ENCODE measurements around the gene IL36B.

The IL36B gene

DNA sequence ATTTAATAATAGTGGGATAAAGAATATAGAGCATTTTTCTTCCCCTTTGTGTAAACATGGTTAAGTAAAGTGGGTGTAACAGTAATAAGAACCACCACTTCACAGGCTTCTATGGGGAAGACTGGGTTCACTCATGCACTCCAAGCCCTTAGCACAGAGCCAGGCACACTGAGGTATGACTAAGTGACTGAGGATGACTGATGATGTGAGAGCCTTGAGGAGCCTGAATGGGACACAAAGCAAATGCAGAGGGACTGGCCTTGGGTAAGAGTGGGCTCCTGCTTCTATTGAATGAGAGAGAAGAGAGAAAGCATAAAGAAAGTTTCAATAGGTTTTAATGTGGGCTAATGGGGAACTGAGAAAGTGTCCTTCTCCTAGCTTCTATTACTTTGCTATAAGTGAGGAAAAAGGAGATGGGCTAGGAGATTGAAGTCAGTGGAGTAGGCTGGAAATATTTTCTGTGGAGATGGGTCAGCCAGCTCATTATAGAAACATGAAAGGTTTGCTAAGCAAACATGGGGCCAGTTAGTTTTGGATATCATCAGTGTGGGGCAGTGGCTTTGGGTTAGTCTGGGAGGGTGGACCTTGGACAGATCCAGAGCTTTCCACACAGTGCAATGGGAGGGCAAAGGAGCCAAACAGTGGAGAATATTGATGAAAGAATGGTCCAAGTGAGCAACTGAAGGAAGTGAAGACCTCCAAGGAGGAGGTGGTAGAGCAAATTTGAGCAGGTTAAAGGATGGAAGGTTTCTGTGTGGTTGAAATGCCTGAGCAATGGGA is 35.7 kb upstream of the IL36B start:
- no peaks in the 10 kb centered on the region for H3K36me3 ChIP-seq (ENCODE audit: control insufficient read depth, insufficient read depth, low read length)
- H3K4me1 ChIP-seq (ENCODE audit: control insufficient read depth, insufficient read depth, low read length) = no peaks in the 10 kb centered on the region
- no peak overlapping the region for H3K4me3 ChIP-seq (ENCODE audit: insufficient read depth, low read depth, low read length)
- no peak overlapping the region for H3K27ac ChIP-seq (ENCODE audit: insufficient read depth, low read depth, low read length, poor library complexity, severe bottlenecking)
- H3K9me3 ChIP-seq (ENCODE audit: control insufficient read depth, low read length) = no peaks in the 10 kb centered on the region
- peaks cover 3% of the 10 kb centered on the region for H3K27me3 ChIP-seq (ENCODE audit: control insufficient read depth, insufficient read depth, low read length, poor library complexity, severe bottlenecking)

GRCh38 chr2:113085542-113085941 is 32.9 kb upstream of the IL36B start:
- Histone ChIP-seq H3K4me3 (ENCODE audit: insufficient read depth, low read depth, low read length) (no peak overlapping the region), H3K9me3 (ENCODE audit: control insufficient read depth, low read length) (no peaks in the 10 kb centered on the region), H3K27ac (ENCODE audit: insufficient read depth, low read depth, low read length, poor library complexity, severe bottlenecking) (no peak overlapping the region), H3K27me3 (ENCODE audit: control insufficient read depth, insufficient read depth, low read length, poor library complexity, severe bottlenecking) (no peaks in the 10 kb centered on the region), H3K4me1 (ENCODE audit: control insufficient read depth, insufficient read depth, low read length) (no peaks in the 10 kb centered on the region), H3K36me3 (ENCODE audit: control insufficient read depth, insufficient read depth, low read length) (no peaks in the 10 kb centered on the region)
- 87 to 95% methylated on average over 2 of the region's 2 CpGs for WGBS, 2 experiments

DNA sequence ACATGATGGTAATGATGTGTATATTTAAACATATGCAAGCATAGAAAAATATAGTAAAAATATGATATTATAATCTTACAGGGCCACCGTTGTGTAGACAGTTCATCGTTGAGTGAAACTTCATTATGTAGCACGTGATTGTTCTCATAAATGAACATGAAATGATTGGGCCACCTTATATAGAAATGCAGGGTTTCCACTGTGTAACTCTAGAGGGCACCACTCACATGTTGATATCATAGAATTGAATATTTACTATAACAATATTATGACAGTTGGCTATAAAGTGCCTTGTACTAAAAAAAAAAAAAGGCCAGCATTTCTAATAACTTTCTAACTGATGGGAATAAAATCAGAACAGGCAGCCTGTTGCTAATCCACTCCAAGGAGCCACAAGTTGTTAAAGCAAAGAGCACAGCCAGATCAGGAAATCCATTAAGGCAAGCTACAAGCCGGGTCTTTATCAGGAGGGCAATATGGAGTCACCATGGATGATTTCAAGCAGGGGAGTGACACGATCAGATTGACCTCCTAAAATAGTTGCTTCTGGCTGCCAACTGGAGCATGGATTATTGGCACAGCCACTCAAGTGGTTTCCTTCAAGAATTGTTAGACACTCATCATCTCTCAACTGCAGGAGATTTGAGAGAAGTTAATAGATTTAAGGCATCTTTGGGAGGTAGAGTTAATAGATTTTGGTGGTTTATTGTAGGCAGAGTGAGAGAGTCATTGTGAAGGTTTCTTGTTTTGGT is 31.8 kb upstream of the IL36B start:
- Histone ChIP-seq H3K27me3 (ENCODE audit: control insufficient read depth, insufficient read depth, low read length, poor library complexity, severe bottlenecking) (no peaks in the 10 kb centered on the region), H3K4me3 (ENCODE audit: insufficient read depth, low read depth, low read length) (no peak overlapping the region), H3K27ac (ENCODE audit: insufficient read depth, low read depth, low read length, poor library complexity, severe bottlenecking) (no peak overlapping the region), H3K4me1 (ENCODE audit: control insufficient read depth, insufficient read depth, low read length) (no peaks in the 10 kb centered on the region), H3K36me3 (ENCODE audit: control insufficient read depth, insufficient read depth, low read length) (no peaks in the 10 kb centered on the region), H3K9me3 (ENCODE audit: control insufficient read depth, low read length) (no peaks in the 10 kb centered on the region)
- 73 to 80% methylated on average over 5 of the region's 5 CpGs for WGBS, 2 experiments

DNA sequence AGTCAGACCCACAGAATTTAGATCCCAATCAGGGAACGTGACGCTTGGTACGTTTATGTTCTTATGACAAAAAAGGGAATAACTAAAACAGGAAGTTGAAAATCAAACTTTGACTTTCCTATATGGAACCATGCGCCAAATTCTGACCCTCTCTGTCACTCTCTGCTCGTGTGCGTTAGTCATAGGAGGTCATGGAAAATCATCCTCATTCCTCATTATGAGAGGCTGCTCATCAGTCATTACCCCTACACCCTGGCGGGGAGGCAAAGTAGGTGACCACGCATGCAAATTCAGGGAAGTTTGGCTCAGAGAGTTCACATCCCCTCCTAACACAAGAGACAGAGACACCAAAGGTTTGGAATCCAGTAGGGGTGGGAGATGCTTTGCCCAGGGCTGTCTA is 30.6 kb upstream of the IL36B start:
- Histone ChIP-seq H3K9me3 (ENCODE audit: control insufficient read depth, low read length) (no peaks in the 10 kb centered on the region), H3K4me1 (ENCODE audit: control insufficient read depth, insufficient read depth, low read length) (no peaks in the 10 kb centered on the region), H3K27ac (ENCODE audit: insufficient read depth, low read depth, low read length, poor library complexity, severe bottlenecking) (no peak overlapping the region), H3K27me3 (ENCODE audit: control insufficient read depth, insufficient read depth, low read length, poor library complexity, severe bottlenecking) (no peaks in the 10 kb centered on the region), H3K4me3 (ENCODE audit: insufficient read depth, low read depth, low read length) (no peak overlapping the region), H3K36me3 (ENCODE audit: control insufficient read depth, insufficient read depth, low read length) (no peaks in the 10 kb centered on the region)
- 90 to 92% methylated on average over 8 of the region's 8 CpGs for WGBS, 2 experiments

- H3K27me3 ChIP-seq (ENCODE audit: control insufficient read depth, insufficient read depth, low read length, poor library complexity, severe bottlenecking) = no peaks in the 10 kb centered on the region
- 88 to 89% methylated on average over 2 of the region's 2 CpGs for WGBS, 2 experiments
- no peaks in the 10 kb centered on the region for H3K9me3 ChIP-seq (ENCODE audit: control insufficient read depth, low read length)
- H3K27ac ChIP-seq (ENCODE audit: insufficient read depth, low read depth, low read length, poor library complexity, severe bottlenecking) = no peak overlapping the region
- no peaks in the 10 kb centered on the region for H3K36me3 ChIP-seq (ENCODE audit: control insufficient read depth, insufficient read depth, low read length)
- no peaks in the 10 kb centered on the region for H3K4me1 ChIP-seq (ENCODE audit: control insufficient read depth, insufficient read depth, low read length)
- H3K4me3 ChIP-seq (ENCODE audit: insufficient read depth, low read depth, low read length) = no peak overlapping the region
Measured at GRCh38 chr2:113081488-113082210, 29.0 kb upstream of the IL36B start.

GRCh38 chr2:113080134-113080533 is 27.5 kb upstream of the IL36B start:
- H3K27me3 ChIP-seq (ENCODE audit: control insufficient read depth, insufficient read depth, low read length, poor library complexity, severe bottlenecking) = no peaks in the 10 kb centered on the region
- 39 to 40% methylated on average over 9 of the region's 9 CpGs for WGBS, 2 experiments
- H3K36me3 ChIP-seq (ENCODE audit: control insufficient read depth, insufficient read depth, low read length) = no peaks in the 10 kb centered on the region
- no peaks in the 10 kb centered on the region for H3K4me1 ChIP-seq (ENCODE audit: control insufficient read depth, insufficient read depth, low read length)
- H3K9me3 ChIP-seq (ENCODE audit: control insufficient read depth, low read length) = no peaks in the 10 kb centered on the region
- no peak overlapping the region for H3K27ac ChIP-seq (ENCODE audit: insufficient read depth, low read depth, low read length, poor library complexity, severe bottlenecking)
- no peak overlapping the region for H3K4me3 ChIP-seq (ENCODE audit: insufficient read depth, low read depth, low read length)

DNA sequence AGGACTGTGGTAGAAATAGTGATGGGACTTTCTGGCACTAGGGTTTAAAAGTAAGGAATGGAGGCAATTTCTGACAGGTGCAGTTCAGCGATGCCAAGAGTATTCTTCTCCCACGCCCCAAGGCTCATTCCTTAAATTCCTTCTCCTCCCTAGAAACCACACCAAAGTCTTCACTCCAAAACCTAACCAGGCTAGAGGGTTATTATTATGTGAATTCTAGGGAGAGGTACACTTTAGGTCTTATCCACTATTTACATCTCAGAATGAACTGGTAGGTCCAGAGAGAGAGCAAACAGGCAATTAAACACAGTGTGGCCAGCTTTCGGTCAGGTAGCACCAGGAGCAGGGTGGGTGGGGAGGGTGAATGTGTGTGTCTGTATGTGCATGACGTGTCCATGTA is 26.5 kb upstream of the IL36B start:
- 83 to 85% methylated on average over 4 of the region's 4 CpGs for WGBS, 2 experiments
- H3K27me3 ChIP-seq (ENCODE audit: control insufficient read depth, insufficient read depth, low read length, poor library complexity, severe bottlenecking) = no peaks in the 10 kb centered on the region
- no peaks in the 10 kb centered on the region for H3K4me1 ChIP-seq (ENCODE audit: control insufficient read depth, insufficient read depth, low read length)
- no peaks in the 10 kb centered on the region for H3K36me3 ChIP-seq (ENCODE audit: control insufficient read depth, insufficient read depth, low read length)
- H3K9me3 ChIP-seq (ENCODE audit: control insufficient read depth, low read length) = no peaks in the 10 kb centered on the region
- no peak overlapping the region for H3K27ac ChIP-seq (ENCODE audit: insufficient read depth, low read depth, low read length, poor library complexity, severe bottlenecking)
- no peak overlapping the region for H3K4me3 ChIP-seq (ENCODE audit: insufficient read depth, low read depth, low read length)

GRCh38 chr2:113078350-113078839 is 25.7 kb upstream of the IL36B start:
- WGBS, 2 experiments = 86 to 90% methylated on average over 6 of the region's 6 CpGs
- H3K4me3 ChIP-seq (ENCODE audit: insufficient read depth, low read depth, low read length) = no peak overlapping the region
- H3K9me3 ChIP-seq (ENCODE audit: control insufficient read depth, low read length) = no peaks in the 10 kb centered on the region
- no peak overlapping the region for H3K27ac ChIP-seq (ENCODE audit: insufficient read depth, low read depth, low read length, poor library complexity, severe bottlenecking)
- H3K27me3 ChIP-seq (ENCODE audit: control insufficient read depth, insufficient read depth, low read length, poor library complexity, severe bottlenecking) = no peaks in the 10 kb centered on the region
- no peaks in the 10 kb centered on the region for H3K4me1 ChIP-seq (ENCODE audit: control insufficient read depth, insufficient read depth, low read length)
- no peaks in the 10 kb centered on the region for H3K36me3 ChIP-seq (ENCODE audit: control insufficient read depth, insufficient read depth, low read length)

DNA sequence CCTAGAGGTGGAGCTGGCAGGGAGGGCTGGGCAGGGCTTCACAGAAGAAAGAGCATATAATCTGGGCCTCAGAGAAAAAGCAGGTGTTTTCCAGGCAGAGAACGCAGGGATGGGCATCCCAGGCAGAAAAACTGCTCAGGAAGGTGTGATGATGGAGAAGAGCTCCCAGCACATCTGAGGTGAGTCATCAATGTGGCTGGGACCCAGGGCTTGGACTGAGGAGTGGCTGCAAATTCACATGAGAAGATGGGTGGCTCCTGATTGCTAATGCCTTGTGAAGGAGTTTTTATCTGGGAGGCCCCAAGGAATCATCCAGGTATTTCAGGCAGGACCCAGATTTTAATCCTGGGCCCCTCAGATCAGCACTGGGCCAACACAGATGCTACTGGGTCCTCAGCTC is 25.3 kb upstream of the IL36B start:
- H3K4me1 ChIP-seq (ENCODE audit: control insufficient read depth, insufficient read depth, low read length) = no peaks in the 10 kb centered on the region
- H3K4me3 ChIP-seq (ENCODE audit: insufficient read depth, low read depth, low read length) = no peak overlapping the region
- H3K27ac ChIP-seq (ENCODE audit: insufficient read depth, low read depth, low read length, poor library complexity, severe bottlenecking) = no peak overlapping the region
- no peaks in the 10 kb centered on the region for H3K9me3 ChIP-seq (ENCODE audit: control insufficient read depth, low read length)
- 71 to 75% methylated on average over 1 of the region's 1 CpG for WGBS, 2 experiments
- H3K36me3 ChIP-seq (ENCODE audit: control insufficient read depth, insufficient read depth, low read length) = no peaks in the 10 kb centered on the region
- no peaks in the 10 kb centered on the region for H3K27me3 ChIP-seq (ENCODE audit: control insufficient read depth, insufficient read depth, low read length, poor library complexity, severe bottlenecking)
